Measurements from ENCODE around the gene RGS7. TPM values are rescaled to one million over a fixed set of nuclear protein-coding genes. Genes with fewer than 3 reads are reported as not detected.
A peak's percentile ranks its signal among the peaks of the same experiment; 100 is the strongest.
"Not testable (repeated sequence)": the region's sequence is repeated elsewhere in the genome, so short reads cannot be mapped to it uniquely, and the experiment has no call there.

Gene RGS7
- total RNA-seq, 1 donor from 2014 or later, result 0.39 TPM

- DNase-seq, result no peak
Observed at GRCh38 chr1:241203817-241204216, 153.2 kb downstream of the RGS7 start.

DNA sequence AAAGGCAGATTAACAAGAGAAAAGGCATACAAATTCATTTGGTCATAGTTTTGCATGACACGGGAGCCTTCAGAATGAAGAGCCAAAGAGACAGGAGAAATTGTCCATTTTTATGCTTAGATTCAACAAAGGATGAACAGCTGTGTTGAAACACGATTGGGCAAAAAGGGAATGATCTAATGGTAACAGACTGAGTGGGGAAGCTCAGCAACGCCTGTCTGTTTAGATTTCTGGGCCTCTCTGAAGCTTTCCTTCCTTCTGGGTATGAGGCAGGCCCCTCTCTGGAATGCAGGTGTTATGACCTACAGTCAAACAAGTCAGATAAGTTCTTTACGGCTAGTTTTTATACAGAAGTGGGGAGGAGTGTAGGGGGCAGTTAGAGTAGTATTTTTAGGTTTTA, 154.6 kb downstream of the RGS7 start:
- DNase-seq, result no peak

GRCh38 chr1:241186716-241187115, 170.3 kb downstream of the RGS7 start:
- DNase-seq, result no peak

- no peak for DNase-seq
Observed at GRCh38 chr1:241181971-241182370, 175.0 kb downstream of the RGS7 start.

GRCh38 chr1:241181471-241181870, 175.5 kb downstream of the RGS7 start:
- no peak for DNase-seq

DNA sequence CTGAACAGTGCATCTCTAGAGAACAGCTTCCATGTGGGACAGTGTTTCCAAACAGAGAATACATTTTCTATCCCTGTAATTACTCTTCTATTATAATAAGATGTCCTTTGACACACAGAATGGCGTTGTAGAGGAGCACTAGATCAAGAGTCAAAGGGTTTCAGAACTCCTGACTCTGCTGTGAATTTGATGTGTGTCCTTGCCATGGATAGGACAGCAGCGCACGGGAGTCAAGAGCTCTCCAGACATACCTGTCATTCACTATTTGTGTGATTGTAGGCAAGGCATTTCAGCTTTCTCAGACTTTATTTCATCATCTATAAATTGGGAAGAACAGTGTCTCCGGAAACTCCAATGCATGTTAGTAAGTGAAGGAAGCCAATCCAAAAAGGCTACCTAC, 176.4 kb downstream of the RGS7 start:
- DNase-seq, result no peak

DNA sequence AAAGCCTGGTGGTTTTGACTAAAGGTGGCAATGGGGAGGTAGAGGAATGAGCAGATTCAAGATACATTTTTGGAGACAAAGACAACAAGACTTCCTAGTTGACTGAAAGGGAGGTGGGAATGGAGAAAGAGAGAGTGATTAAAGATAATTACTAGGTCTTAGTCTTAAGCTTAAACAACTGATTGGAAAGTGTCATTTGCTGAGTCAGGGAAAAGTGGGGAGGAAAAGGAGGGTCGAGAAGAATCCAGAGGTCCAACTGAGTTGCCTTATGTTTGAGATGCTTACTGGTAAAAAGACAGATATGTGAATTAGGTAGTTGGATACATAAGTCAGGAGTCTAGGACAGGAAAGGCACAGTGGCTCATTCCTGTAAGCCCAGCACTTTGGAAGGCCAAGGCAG, 179.3 kb downstream of the RGS7 start:
- no peak for DNase-seq

- DNase-seq, result no peak
Observed at GRCh38 chr1:241172486-241172885, 184.5 kb downstream of the RGS7 start.

DNA sequence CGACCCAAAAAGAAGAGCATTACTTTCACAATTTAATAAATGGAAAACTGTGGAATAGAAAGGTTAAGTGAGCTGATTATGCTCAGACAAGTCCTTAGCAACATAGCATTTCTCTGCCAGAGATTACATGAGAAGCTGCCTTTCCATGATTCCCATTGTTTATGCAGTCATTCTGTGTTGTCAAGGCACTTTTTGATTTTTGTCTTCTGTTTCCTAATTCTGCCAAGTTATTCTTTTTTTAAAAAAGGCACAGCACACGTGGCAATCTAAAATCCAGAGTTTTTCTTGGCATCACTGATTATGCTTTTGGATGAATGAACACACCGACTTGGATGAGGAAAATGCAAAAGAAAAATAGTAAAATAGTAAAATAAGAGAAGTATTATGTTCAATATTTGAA, 185.0 kb downstream of the RGS7 start:
- DNase-seq, result peak; percentile 11

GRCh38 chr1:241167121-241167630, 189.8 kb downstream of the RGS7 start:
- DNase-seq, result no peak

DNA sequence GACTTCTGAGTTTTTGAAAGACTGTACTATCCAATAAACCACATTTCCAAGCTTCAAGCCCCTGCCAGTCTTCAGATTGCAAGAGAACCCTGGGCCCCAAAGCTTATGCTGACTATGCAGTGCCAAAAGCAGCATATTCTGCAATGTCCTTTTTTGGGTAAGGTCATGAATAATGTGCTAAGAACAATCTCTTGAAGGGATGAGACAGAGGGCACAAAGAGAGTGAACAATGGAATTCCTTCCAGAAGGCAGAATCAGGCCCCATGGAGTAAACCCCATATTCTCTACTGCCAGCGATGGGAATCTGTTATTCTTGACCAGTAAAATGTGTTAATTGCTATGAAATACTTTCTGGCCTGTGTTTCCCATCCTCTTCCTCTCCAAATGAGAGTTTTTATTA, 190.4 kb downstream of the RGS7 start:
- DNase-seq, result no peak

DNA sequence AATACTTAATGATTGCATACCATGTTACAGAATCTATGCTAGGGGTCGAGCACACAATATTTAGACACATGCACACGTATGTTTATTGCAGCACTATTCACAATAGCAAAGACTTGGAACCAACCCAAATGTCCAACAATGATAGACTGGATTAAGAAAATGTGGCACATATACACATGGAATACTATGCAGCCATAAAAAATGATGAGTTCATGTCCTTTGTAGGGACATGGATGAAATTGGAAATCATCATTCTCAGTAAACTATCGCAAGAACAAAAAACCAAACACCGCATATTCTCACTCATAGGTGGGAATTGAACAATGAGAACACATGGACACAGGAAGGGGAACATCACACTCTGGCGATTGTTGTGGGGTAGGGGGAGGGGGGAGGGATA, 191.7 kb downstream of the RGS7 start:
- not testable (repeated sequence) for DNase-seq

DNA sequence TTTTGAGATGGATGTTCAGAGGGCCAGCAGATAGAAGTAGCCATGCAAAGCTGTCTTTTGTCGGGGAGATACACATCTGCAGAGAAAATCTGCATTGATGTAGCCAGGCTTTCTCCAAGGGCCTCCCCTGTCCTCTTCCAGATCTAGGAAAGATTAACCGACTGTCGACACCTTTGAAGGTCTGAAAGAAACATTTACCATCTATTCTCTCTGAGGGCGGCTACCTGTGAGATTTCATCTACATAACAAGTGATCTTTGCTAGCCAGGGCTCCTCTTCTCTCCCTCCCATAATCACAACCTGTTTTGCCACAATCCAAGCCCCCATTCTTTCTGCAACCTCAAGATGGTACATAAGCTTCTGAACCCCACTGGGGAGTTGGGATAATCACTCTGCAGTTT, 193.6 kb downstream of the RGS7 start:
- no peak for DNase-seq

GRCh38 chr1:241161188-241161689, 195.8 kb downstream of the RGS7 start:
- no peak for DNase-seq

DNA sequence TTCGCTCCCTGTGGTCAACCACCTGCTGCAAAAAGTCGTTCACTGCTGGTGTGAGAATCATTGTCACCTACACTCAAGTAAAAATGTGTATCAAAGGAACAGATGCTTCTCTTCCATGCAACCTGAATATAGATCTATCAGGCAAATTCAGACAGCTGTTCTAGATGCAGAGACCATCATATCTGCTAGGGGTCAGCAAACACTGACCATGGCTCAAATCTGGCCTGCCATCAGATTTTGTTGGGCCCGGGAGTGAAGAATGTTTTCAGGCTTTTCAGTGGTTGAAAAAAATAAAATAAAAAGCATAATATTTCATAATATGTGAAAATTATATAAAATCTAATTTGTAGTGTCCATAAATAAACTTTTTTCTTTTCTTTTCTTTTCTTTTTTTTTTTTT, 199.6 kb downstream of the RGS7 start:
- DNase-seq, result no peak

DNA sequence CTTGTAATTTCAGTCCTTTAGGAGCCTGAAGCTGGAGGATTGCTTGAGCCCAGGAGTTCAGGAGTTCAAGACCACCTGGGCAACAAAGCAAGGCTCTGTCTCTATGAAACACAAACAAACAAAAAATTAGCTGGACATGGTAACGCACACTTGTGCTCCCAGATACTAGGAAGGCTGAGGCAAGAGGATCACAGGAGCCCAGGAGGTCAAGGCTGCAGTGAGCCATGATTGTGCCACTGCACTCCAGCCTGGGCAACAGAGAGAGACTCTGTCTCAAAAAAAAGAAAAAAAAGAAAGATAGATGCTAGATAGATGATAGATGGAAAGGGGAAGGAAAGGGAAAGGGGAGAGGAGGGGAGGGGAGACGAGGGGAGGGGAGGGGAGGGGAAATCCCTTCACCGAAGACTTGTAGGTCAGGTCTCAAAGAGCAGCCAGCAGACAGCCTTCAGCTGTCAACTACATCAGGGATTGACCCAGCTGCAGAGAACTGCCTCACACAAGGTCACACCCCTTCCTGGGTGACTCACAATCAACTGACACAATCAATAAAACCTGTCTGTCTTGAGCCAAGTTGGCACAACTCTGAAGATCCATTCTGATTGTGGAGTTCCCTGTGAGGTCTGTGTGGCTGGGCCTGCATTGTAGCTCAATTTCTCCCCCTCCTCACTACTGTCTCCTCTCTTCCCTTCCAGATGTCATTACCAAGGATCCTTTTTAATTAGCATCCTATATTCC, 200.6 kb downstream of the RGS7 start:
- DNase-seq, result no peak

DNA sequence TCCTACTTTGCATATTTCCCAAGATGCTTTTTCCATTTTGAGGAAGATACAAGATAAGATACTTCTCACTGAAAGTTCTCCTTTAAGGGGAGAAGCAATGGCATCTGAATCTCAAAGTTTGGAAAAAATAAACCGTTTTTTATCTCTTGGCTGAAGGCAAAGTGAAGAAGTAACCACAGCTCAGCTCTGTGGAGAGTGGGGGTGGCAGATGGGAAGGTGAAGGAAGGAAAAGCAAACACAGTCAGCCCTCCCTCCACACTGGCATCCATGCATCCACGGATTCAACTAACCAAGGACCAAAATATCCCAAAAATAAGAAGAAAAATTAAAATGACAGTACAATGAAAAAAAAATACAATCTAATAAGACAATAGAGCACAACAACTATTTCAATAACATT, 211.1 kb downstream of the RGS7 start:
- DNase-seq, result no peak

GRCh38 chr1:241143765-241144442, 213.1 kb downstream of the RGS7 start:
- no peak for DNase-seq

DNA sequence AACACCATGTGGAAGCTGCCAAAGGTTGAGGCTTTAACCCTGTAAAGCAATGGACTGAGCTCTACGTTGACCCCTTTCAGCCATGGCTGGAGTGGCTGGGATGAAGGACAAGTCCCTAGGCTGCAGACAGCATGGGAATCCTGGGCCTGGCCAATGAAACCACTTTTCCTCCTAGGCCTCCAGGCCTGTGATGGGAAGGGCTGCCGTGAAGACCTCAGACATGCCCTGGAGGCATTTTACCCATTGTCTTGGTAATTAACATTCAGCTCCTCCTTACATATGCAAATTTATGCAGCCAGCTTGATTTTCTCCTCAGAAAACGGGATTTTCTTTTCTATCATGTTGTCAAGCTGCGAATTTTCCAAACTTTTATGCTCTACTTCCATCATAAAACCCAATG, 214.5 kb downstream of the RGS7 start:
- DNase-seq, result no peak

DNA sequence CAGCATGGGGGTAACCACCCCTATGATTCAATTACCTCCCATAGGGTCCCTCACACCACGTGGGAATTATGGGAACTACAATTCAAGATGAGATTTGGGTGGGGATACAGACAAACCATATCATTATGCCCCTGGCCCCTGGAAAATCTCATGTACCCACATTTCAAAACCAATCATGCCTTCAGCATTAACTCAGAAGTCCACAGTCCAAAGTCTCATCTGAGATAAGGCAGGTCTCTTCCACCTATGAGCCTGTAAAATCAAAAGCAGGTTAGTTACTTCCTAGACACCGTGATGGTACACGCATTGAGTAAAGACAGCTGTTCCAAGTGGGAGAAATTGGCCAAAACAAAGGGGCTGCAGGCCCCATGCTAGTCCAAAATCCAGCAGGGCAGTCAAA, 215.4 kb downstream of the RGS7 start:
- DNase-seq, result not testable (repeated sequence)

DNA sequence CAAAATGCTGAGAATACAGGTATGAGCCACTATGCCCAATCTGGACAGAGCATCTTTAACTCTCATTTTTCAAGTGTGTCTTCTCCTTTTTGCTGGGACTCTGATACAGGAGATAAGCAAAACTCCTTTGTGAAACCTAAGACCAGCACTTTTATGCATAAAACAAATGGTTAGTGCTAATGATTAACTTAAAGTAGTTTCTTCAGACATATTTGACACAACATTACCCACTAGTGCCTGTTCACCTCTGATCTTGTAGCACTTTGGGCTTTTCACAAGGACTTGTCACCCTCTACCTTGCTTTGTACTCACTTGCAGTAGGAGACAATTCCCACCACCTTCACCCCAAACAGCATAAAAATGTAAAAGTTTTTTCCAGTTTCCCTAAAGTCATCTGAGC, 216.3 kb downstream of the RGS7 start:
- no peak for DNase-seq

- DNase-seq, result no peak
Observed at GRCh38 chr1:241139047-241139446, 218.0 kb downstream of the RGS7 start.

- DNase-seq, result no peak
Observed at GRCh38 chr1:241138248-241138647, 218.8 kb downstream of the RGS7 start.

- DNase-seq, result no peak
Observed at GRCh38 chr1:241136389-241136788, 220.6 kb downstream of the RGS7 start.

All from skin of body (tissue), 2 donors.